ENCODE data around the gene INPP5D.

INPP5D gene

DNA sequence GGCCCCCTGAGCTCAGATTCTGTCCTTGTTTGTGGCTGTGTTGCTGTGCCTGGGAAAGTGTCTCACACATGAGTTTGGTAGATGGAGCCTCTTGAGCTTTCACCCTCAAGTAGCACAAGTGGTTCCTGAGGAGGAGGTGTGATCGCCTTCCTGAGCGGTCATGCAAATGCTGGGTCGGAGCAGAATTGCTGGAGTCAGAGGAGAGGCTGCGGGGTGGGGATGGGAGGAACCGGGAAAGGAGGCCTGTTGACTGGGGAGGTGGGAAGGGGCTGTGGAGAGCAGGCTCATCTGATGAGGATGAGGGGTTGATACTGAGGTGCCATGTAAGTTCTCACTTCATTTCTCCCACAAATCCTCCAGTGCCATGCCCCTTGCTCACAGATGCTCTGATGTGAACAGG is 142.9 kb downstream of the INPP5D start (continued):
- no peak for TF ChIP-seq BACH2 (CRISPR knock-in tag; IDR thresholded peaks at IDR 0.05; ENCODE audit: borderline replicate concordance)

DNA sequence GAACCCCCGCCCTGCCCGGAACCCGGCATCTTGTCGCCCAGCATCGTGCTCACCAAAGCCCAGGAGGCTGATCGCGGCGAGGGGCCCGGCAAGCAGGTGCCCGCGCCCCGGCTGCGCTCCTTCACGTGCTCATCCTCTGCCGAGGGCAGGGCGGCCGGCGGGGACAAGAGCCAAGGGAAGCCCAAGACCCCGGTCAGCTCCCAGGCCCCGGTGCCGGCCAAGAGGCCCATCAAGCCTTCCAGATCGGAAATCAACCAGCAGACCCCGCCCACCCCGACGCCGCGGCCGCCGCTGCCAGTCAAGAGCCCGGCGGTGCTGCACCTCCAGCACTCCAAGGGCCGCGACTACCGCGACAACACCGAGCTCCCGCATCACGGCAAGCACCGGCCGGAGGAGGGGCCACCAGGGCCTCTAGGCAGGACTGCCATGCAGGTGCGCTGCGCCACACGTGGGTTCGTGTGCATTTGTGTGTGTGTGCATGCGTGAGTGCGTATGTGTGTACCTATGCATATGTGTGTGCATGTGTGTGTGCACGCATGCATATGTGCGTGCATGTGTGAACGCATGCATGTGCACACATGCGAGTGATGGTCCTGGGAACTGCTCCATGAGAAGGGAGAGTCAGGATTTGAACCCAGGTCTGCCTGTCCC is 144.3 kb downstream of the INPP5D start:
- ATAC-seq = no peak
- no peak for TF ChIP-seq ZNF8 (CRISPR knock-in tag; IDR thresholded peaks at IDR 0.05)
- no peak for TF ChIP-seq ZFP30 (CRISPR knock-in tag; IDR thresholded peaks at IDR 0.05)
- TF ChIP-seq, protein P1, sequence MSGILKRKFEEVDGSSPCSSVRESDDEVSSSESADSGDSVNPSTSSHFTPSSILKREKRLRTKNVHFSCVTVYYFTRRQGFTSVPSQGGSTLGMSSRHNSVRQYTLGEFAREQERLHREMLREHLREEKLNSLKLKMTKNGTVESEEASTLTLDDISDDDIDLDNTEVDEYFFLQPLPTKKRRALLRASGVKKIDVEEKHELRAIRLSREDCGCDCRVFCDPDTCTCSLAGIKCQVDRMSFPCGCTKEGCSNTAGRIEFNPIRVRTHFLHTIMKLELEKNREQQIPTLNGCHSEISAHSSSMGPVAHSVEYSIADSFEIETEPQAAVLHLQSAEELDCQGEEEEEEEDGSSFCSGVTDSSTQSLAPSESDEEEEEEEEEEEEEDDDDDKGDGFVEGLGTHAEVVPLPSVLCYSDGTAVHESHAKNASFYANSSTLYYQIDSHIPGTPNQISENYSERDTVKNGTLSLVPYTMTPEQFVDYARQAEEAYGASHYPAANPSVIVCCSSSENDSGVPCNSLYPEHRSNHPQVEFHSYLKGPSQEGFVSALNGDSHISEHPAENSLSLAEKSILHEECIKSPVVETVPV (CRISPR knock-in tag; IDR thresholded peaks at IDR 0.05) = no peak
- TF ChIP-seq ISL1 (CRISPR knock-in tag; IDR thresholded peaks at IDR 0.05) = no peak

DNA sequence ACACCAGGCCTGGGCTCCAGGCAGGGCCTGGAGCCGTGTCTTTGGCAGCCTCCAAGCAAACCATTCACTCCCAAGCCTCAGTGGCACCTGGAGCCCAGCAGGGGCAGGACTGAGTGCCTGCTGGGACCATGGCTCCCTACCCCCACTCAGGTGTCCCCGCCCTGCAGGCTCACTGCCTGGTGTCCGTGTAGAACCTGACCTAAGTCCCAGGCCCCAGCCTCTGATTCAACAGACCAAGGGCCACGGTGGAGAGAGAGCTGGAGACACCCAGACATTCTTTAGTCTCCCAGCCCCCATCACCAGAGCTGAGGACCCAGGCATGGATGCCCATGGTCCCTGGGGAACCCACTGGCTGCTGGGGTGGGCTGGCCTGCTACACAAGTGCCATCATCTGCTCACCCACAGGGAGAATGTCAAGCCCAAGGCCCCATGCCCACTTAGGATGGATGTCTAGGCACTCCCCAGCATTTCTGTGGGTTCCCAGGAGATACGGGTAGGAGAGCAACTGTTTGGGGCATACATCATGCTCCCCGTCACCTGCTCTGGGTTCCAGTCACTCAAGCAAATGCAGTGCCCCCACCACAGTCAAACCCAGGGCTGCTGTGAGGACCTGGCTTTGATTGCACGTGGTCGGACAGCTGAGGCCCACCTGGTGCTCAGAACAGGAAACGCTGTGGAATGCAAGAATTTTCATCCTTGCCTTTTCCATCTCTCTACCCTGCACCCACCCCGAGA is 148.4 kb downstream of the INPP5D start:
- no peak for TF ChIP-seq PPARA (CRISPR knock-in tag; IDR thresholded peaks at IDR 0.05; ENCODE audit: borderline replicate concordance)
- TF ChIP-seq TOX (CRISPR knock-in tag; IDR thresholded peaks at IDR 0.05; ENCODE audit: borderline replicate concordance) = no peak
- TF ChIP-seq TCF4 (CRISPR knock-in tag; IDR thresholded peaks at IDR 0.05; ENCODE audit: borderline replicate concordance) = no peak
- TF ChIP-seq, protein P2, sequence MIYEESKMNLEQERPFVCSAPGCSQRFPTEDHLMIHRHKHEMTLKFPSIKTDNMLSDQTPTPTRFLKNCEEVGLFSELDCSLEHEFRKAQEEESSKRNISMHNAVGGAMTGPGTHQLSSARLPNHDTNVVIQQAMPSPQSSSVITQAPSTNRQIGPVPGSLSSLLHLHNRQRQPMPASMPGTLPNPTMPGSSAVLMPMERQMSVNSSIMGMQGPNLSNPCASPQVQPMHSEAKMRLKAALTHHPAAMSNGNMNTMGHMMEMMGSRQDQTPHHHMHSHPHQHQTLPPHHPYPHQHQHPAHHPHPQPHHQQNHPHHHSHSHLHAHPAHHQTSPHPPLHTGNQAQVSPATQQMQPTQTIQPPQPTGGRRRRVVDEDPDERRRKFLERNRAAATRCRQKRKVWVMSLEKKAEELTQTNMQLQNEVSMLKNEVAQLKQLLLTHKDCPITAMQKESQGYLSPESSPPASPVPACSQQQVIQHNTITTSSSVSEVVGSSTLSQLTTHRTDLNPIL (CRISPR knock-in tag; IDR thresholded peaks at IDR 0.05; ENCODE audit: low read depth) = no peak
- no peak for TF ChIP-seq GLIS3 (CRISPR knock-in tag; IDR thresholded peaks at IDR 0.05)
- TF ChIP-seq, protein P3, sequence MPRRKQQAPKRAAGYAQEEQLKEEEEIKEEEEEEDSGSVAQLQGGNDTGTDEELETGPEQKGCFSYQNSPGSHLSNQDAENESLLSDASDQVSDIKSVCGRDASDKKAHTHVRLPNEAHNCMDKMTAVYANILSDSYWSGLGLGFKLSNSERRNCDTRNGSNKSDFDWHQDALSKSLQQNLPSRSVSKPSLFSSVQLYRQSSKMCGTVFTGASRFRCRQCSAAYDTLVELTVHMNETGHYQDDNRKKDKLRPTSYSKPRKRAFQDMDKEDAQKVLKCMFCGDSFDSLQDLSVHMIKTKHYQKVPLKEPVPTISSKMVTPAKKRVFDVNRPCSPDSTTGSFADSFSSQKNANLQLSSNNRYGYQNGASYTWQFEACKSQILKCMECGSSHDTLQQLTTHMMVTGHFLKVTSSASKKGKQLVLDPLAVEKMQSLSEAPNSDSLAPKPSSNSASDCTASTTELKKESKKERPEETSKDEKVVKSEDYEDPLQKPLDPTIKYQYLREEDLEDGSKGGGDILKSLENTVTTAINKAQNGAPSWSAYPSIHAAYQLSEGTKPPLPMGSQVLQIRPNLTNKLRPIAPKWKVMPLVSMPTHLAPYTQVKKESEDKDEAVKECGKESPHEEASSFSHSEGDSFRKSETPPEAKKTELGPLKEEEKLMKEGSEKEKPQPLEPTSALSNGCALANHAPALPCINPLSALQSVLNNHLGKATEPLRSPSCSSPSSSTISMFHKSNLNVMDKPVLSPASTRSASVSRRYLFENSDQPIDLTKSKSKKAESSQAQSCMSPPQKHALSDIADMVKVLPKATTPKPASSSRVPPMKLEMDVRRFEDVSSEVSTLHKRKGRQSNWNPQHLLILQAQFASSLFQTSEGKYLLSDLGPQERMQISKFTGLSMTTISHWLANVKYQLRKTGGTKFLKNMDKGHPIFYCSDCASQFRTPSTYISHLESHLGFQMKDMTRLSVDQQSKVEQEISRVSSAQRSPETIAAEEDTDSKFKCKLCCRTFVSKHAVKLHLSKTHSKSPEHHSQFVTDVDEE (CRISPR knock-in tag; IDR thresholded peaks at IDR 0.05) = no peak
- TF ChIP-seq CSDC2 (CRISPR knock-in tag; IDR thresholded peaks at IDR 0.05) = no peak
- TF ChIP-seq RARB (CRISPR knock-in tag; IDR thresholded peaks at IDR 0.05) = no peak
- TF ChIP-seq SNAI2 (CRISPR knock-in tag; IDR thresholded peaks at IDR 0.05) = no peak
- TF ChIP-seq, protein P1 (CRISPR knock-in tag; IDR thresholded peaks at IDR 0.05) = no peak
- no peak for TF ChIP-seq ZNF565 (CRISPR knock-in tag; conservative IDR thresholded peaks at IDR 0.05; ENCODE audit: low read depth)
- TF ChIP-seq ZFP3 (CRISPR knock-in tag; IDR thresholded peaks at IDR 0.05) = no peak
- TF ChIP-seq ZFP30 (CRISPR knock-in tag; IDR thresholded peaks at IDR 0.05) = no peak
- no peak for TF ChIP-seq BACH2 (CRISPR knock-in tag; IDR thresholded peaks at IDR 0.05; ENCODE audit: borderline replicate concordance)
- TF ChIP-seq, protein P4, sequence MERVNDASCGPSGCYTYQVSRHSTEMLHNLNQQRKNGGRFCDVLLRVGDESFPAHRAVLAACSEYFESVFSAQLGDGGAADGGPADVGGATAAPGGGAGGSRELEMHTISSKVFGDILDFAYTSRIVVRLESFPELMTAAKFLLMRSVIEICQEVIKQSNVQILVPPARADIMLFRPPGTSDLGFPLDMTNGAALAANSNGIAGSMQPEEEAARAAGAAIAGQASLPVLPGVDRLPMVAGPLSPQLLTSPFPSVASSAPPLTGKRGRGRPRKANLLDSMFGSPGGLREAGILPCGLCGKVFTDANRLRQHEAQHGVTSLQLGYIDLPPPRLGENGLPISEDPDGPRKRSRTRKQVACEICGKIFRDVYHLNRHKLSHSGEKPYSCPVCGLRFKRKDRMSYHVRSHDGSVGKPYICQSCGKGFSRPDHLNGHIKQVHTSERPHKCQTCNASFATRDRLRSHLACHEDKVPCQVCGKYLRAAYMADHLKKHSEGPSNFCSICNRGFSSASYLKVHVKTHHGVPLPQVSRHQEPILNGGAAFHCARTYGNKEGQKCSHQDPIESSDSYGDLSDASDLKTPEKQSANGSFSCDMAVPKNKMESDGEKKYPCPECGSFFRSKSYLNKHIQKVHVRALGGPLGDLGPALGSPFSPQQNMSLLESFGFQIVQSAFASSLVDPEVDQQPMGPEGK (CRISPR knock-in tag; IDR thresholded peaks at IDR 0.05; ENCODE audit: borderline replicate concordance) = no peak
- no peak for ATAC-seq

DNA sequence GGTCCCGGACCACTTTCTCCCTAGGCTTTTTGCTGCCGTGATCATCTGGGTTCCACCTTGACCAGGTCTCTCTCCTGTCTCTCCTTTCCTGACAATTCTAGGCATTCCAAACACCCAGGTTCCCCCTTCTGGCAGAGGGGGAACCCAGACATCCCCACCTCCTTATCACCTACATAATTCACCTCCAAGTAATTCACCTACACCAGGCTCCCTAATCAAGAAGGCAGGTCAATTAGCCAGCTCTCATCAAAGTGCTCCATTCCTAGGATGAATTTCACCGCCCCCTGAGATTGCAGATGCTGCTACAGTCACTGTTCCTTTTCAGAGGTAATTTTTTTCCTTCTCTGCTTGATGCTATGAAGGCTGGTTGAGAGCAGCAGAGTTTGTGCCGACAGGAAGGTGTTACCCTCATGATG is 149.0 kb downstream of the INPP5D start:
- ATAC-seq = peak; percentile 2; the same call in 1 of the 3 replicates

More for the DNA sequence above, 149.0 kb downstream of the INPP5D start:
- TF ChIP-seq ZFP3 (CRISPR knock-in tag; IDR thresholded peaks at IDR 0.05) (no peak), PPARA (CRISPR knock-in tag; IDR thresholded peaks at IDR 0.05; ENCODE audit: borderline replicate concordance) (no peak)

All from SK-N-SH treated with all-trans-retinoic acid at 6 μM for 48 hours (cell line).